ENCODE results near the gene TBCK. TPM values are rescaled to one million over a fixed set of nuclear protein-coding genes. Genes with fewer than 3 reads are reported as not detected.

TBCK gene
- total RNA-seq, 2 experiments from 2014 or later = 24.9 to 30.1 TPM

GRCh38 chr4:106172861-106173260, 143.1 kb downstream of the TBCK start:
- DNase-seq = no peak
- no peak overlapping the region for H3K27ac Mint-ChIP-seq
- POLR2A ChIA-PET = no interaction called here
- H3K9me3 Mint-ChIP-seq = no peaks in the 10 kb centered on the region
- TF ChIP-seq CTCF (IDR thresholded peaks at IDR 0.05) = no peak
- intact Hi-C loops (cut with micrococcal nuclease) = no loop called here
- H3K4me3 Mint-ChIP-seq = no peak overlapping the region
- no peak for ATAC-seq
- peaks cover 9% of the 10 kb centered on the region for H3K36me3 Mint-ChIP-seq (ENCODE audit: low read depth)
- H3K27me3 Mint-ChIP-seq = no peaks in the 10 kb centered on the region
- CTCF ChIA-PET = no interaction called here
- no peaks in the 10 kb centered on the region for H3K4me1 Mint-ChIP-seq (ENCODE audit: low read depth)

- H3K4me3 Mint-ChIP-seq = no peak overlapping the region
- TF ChIP-seq CTCF (IDR thresholded peaks at IDR 0.05) = no peak
- CTCF ChIA-PET = no interaction called here
- no peaks in the 10 kb centered on the region for H3K27me3 Mint-ChIP-seq
- H3K27ac Mint-ChIP-seq = no peak overlapping the region
- DNase-seq = no peak
- ATAC-seq = no peak
- no peaks in the 10 kb centered on the region for H3K4me1 Mint-ChIP-seq (ENCODE audit: low read depth)
- peaks cover 33% of the 10 kb centered on the region for H3K36me3 Mint-ChIP-seq (ENCODE audit: low read depth)
- peaks cover 9% of the 10 kb centered on the region for H3K9me3 Mint-ChIP-seq
- POLR2A ChIA-PET = no interaction called here
- intact Hi-C loops (cut with micrococcal nuclease) = no loop called here
Measured at GRCh38 chr4:106165351-106166010, 150.5 kb downstream of the TBCK start.

- intact Hi-C loops (cut with micrococcal nuclease) = no loop called here
- POLR2A ChIA-PET = no interaction called here
- no peak for DNase-seq
- Mint-ChIP-seq H3K4me3 (no peak overlapping the region), H3K4me1 (ENCODE audit: low read depth) (no peaks in the 10 kb centered on the region), H3K27ac (no peak overlapping the region), H3K36me3 (ENCODE audit: low read depth) (peaks cover 49% of the 10 kb centered on the region), H3K9me3 (peaks cover 9% of the 10 kb centered on the region), H3K27me3 (no peaks in the 10 kb centered on the region)
- no peak for ATAC-seq
- no peak for TF ChIP-seq CTCF (IDR thresholded peaks at IDR 0.05)
- CTCF ChIA-PET = no interaction called here
Measured at GRCh38 chr4:106162278-106162677, 153.7 kb downstream of the TBCK start.

GRCh38 chr4:106160560-106160959, 155.4 kb downstream of the TBCK start:
- TF ChIP-seq CTCF (IDR thresholded peaks at IDR 0.05) = no peak
- Mint-ChIP-seq H3K4me1 (ENCODE audit: low read depth) (no peaks in the 10 kb centered on the region), H3K9me3 (peaks cover 9% of the 10 kb centered on the region), H3K27me3 (no peaks in the 10 kb centered on the region), H3K36me3 (ENCODE audit: low read depth) (peaks cover 64% of the 10 kb centered on the region), H3K4me3 (no peak overlapping the region), H3K27ac (no peak overlapping the region)
- DNase-seq (no peak), ATAC-seq (no peak)
- POLR2A ChIA-PET = no interaction called here
- intact Hi-C loops (cut with micrococcal nuclease) = no loop called here
- CTCF ChIA-PET = no interaction called here

GRCh38 chr4:106149911-106150310, 166.1 kb downstream of the TBCK start:
- Mint-ChIP-seq H3K27ac (no peak overlapping the region), H3K27me3 (no peaks in the 10 kb centered on the region), H3K9me3 (peaks cover 54% of the 10 kb centered on the region), H3K4me1 (ENCODE audit: low read depth) (no peaks in the 10 kb centered on the region), H3K36me3 (ENCODE audit: low read depth) (peaks cover 66% of the 10 kb centered on the region), H3K4me3 (no peak overlapping the region)
- TF ChIP-seq CTCF (IDR thresholded peaks at IDR 0.05) = no peak
- DNase-seq (no peak), ATAC-seq (no peak)
- CTCF ChIA-PET = no interaction called here
- intact Hi-C loops (cut with micrococcal nuclease) = no loop called here
- POLR2A ChIA-PET = no interaction called here

Data from activated CD8-positive, alpha-beta T cell treated with anti-CD3 and anti-CD28 coated beads for 36 hours (primary cell).